ENCODE measurements around the gene ATP5MC3. TPM values are rescaled to one million over a fixed set of nuclear protein-coding genes. Genes with fewer than 3 reads are reported as not detected.
A peak's percentile ranks its signal among the peaks of the same experiment; 100 is the strongest.

The ATP5MC3 gene
- total and polyA plus RNA-seq, 2 experiments from 2014 or later: 286 to 563 TPM

- Histone ChIP-seq H3K4me2 (peak overlapping the region; percentile 75), H2AFZ (peak overlapping the region; percentile 52), H3K9me2 (replicated peaks; ENCODE audit: insufficient read depth) (no peaks in the 10 kb centered on the region), H3K27ac (peak overlapping the region; percentile 92), H3K9me3 (ENCODE audit: low read depth) (no peaks in the 10 kb centered on the region), H3K36me3 (replicated peaks; ENCODE audit: insufficient read depth, low read depth) (no peaks in the 10 kb centered on the region), H4K20me1 (ENCODE audit: insufficient read depth, poor library complexity, severe bottlenecking) (peaks cover 14% of the 10 kb centered on the region), H3K79me2 (peaks cover 64% of the 10 kb centered on the region), H3K4me1 (ENCODE audit: insufficient read depth) (peaks cover 5% of the 10 kb centered on the region), H3K27me3 (no peaks in the 10 kb centered on the region), H3K4me3 (peak overlapping the region; percentile 98)
- peak; percentile 61 for DNase-seq (ENCODE audit: low spot score)
- no peak for TF ChIP-seq EZH2phosphoT487 (IDR thresholded peaks at IDR 0.05; ENCODE audit: low read depth, severe bottlenecking, unreplicated experiment)
- TF ChIP-seq, protein P1, sequence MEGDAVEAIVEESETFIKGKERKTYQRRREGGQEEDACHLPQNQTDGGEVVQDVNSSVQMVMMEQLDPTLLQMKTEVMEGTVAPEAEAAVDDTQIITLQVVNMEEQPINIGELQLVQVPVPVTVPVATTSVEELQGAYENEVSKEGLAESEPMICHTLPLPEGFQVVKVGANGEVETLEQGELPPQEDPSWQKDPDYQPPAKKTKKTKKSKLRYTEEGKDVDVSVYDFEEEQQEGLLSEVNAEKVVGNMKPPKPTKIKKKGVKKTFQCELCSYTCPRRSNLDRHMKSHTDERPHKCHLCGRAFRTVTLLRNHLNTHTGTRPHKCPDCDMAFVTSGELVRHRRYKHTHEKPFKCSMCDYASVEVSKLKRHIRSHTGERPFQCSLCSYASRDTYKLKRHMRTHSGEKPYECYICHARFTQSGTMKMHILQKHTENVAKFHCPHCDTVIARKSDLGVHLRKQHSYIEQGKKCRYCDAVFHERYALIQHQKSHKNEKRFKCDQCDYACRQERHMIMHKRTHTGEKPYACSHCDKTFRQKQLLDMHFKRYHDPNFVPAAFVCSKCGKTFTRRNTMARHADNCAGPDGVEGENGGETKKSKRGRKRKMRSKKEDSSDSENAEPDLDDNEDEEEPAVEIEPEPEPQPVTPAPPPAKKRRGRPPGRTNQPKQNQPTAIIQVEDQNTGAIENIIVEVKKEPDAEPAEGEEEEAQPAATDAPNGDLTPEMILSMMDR (IDR thresholded peaks at IDR 0.05; ENCODE audit: poor library complexity): no peak
- TF ChIP-seq EZH2 (IDR thresholded peaks at IDR 0.05; ENCODE audit: borderline replicate concordance): no peak
- WGBS (ENCODE audit: low lambda C conversion rate, missing lambda C conversion rate): under 1% methylated on average over 32 of the region's 32 CpGs
These were observed 14.3 kb downstream of the ATP5MC3 start for GRCh38 chr2:175167076-175167791.

DNA sequence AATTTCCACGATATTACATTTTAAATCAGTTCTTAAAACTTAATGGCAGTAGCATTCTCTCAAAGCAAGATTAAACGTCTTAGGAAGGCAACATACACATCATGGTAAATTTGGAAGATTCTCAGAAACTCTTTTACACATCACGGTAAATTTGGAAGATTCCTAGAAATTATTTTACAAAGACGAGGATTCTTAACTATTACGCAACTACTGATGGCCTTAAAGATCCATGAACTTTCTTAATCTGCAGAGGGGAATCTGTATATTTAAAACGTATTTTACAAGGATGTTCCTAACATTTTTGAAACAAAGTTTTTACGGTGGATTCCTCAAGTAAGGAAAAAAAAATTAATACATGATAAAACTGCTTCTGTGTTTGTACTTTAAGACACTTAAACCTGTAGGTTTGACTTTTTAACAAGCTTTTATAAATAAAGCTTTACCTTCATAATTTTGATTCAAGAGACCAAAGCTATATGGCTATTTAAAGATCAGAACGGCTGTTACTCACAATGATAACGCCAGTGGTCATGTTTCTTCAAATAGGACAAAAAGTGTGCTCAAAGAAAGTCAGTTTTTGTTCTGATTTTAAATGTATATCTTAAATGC lies 15.2 kb downstream of the ATP5MC3 start:
- peak overlapping the region; percentile 98 for H3K4me3 ChIP-seq
- peaks cover 5% of the 10 kb centered on the region for H3K4me1 ChIP-seq (ENCODE audit: insufficient read depth)
- TF ChIP-seq, protein P1 (IDR thresholded peaks at IDR 0.05; ENCODE audit: poor library complexity): no peak
- TF ChIP-seq EZH2phosphoT487 (IDR thresholded peaks at IDR 0.05; ENCODE audit: low read depth, severe bottlenecking, unreplicated experiment) (no peak), EZH2 (IDR thresholded peaks at IDR 0.05; ENCODE audit: borderline replicate concordance) (no peak)
- no peaks in the 10 kb centered on the region for H3K9me2 ChIP-seq (replicated peaks; ENCODE audit: insufficient read depth)
- H4K20me1 ChIP-seq (ENCODE audit: insufficient read depth, poor library complexity, severe bottlenecking): peaks cover 23% of the 10 kb centered on the region
- H3K4me2 ChIP-seq: peak overlapping the region; percentile 75
- peak overlapping the region; percentile 92 for H3K27ac ChIP-seq
- no peak for DNase-seq (ENCODE audit: low spot score)
- H3K27me3 ChIP-seq: no peaks in the 10 kb centered on the region
- H2AFZ ChIP-seq: no peak overlapping the region
- peaks cover 73% of the 10 kb centered on the region for H3K79me2 ChIP-seq
- H3K9me3 ChIP-seq (ENCODE audit: low read depth): no peaks in the 10 kb centered on the region
- 24% methylated on average over 9 of the region's 9 CpGs for WGBS (ENCODE audit: low lambda C conversion rate, missing lambda C conversion rate)
- H3K36me3 ChIP-seq (replicated peaks; ENCODE audit: insufficient read depth, low read depth): no peaks in the 10 kb centered on the region

DNA sequence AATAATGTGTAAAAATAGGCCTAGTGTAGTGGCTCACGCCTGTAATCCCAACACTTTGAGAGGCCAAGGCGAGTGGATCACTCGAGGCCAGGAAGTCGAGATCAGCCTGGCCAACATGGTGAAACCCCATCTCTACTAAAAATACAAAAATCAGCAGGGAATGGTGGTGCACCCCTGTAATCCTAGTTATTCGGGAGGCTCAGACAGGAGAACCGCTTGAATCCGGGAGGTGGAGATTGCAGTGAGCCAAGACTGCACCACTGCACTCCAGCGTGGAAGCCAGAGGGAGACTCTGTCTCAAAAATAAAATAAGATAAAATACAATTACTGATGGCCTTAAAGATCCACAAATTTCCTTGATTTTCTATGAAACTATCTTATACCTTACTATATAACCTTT lies 17.3 kb downstream of the ATP5MC3 start:
- Histone ChIP-seq H3K79me2 (peaks cover 88% of the 10 kb centered on the region), H3K4me2 (no peak overlapping the region), H3K9me3 (ENCODE audit: low read depth) (no peaks in the 10 kb centered on the region), H3K36me3 (replicated peaks; ENCODE audit: insufficient read depth, low read depth) (no peaks in the 10 kb centered on the region), H3K9me2 (replicated peaks; ENCODE audit: insufficient read depth) (no peaks in the 10 kb centered on the region), H3K27me3 (no peaks in the 10 kb centered on the region), H3K27ac (no peak overlapping the region), H2AFZ (no peak overlapping the region), H4K20me1 (ENCODE audit: insufficient read depth, poor library complexity, severe bottlenecking) (peaks cover 41% of the 10 kb centered on the region), H3K4me3 (no peak overlapping the region), H3K4me1 (ENCODE audit: insufficient read depth) (peaks cover 5% of the 10 kb centered on the region)
- WGBS (ENCODE audit: low lambda C conversion rate, missing lambda C conversion rate): 97% methylated on average over 8 of the region's 8 CpGs
- no peak for DNase-seq (ENCODE audit: low spot score)
- TF ChIP-seq, protein P1 (IDR thresholded peaks at IDR 0.05; ENCODE audit: poor library complexity): no peak
- TF ChIP-seq EZH2 (IDR thresholded peaks at IDR 0.05; ENCODE audit: borderline replicate concordance): no peak
- TF ChIP-seq EZH2phosphoT487 (IDR thresholded peaks at IDR 0.05; ENCODE audit: low read depth, severe bottlenecking, unreplicated experiment): no peak
